HepG2 (cell line): ENCODE data around the gene MACROD2. TPM values are rescaled to one million over a fixed set of nuclear protein-coding genes. Genes with fewer than 3 reads are reported as not detected.
A peak's percentile ranks its signal among the peaks of the same experiment; 100 is the strongest.

Experiments used
- AGO2 ChIP-seq: fragments of 200-400 bp; formaldehyde crosslinking; optimal IDR thresholded peaks from 2 replicates; pipeline ENCODE3; 2017; ENCODE audit warnings: mild to moderate bottlenecking, low read depth, low read length, moderate library complexity
- ARHGAP35 ChIP-seq: sonication (generic); formaldehyde crosslinking; IDR thresholded peaks from 2 replicates; pipeline ENCODE4 v1.9.0; 2022; ENCODE audit warnings: mild to moderate bottlenecking, inconsistent platforms, moderate library complexity, missing genetic modification reagents, borderline replicate concordance
- ARID5B ChIP-seq: IDR thresholded peaks from 2 replicates; pipeline ENCODE4 v1.4.0; 2020; ENCODE audit warnings: mild to moderate bottlenecking, missing genetic modification reagents
- ATM ChIP-seq: fragments of 450-650 bp; IDR thresholded peaks from 2 replicates; pipeline ENCODE4 v1.7.1; 2017; ENCODE audit warnings: mild to moderate bottlenecking, borderline replicate concordance
- CBX5 ChIP-seq: sonication (generic); formaldehyde crosslinking; IDR thresholded peaks from 2 replicates; pipeline ENCODE4 v1.4.0; 2020; ENCODE audit warnings: missing genetic modification reagents, borderline replicate concordance
- GTF2F1 ChIP-seq: fragments of 150-350 bp; IDR thresholded peaks from 2 replicates; pipeline ENCODE4 v1.6.1; 2014; ENCODE audit warnings: low read length
- JARID2 ChIP-seq: sonication (generic); formaldehyde crosslinking; IDR thresholded peaks from 2 replicates; pipeline ENCODE4 v1.8.1; 2023; ENCODE audit warnings: missing genetic modification reagents, inconsistent platforms; ENCODE audit not compliant: insufficient replicate concordance
- LCORL ChIP-seq, 2 experiments: fragments of 450-650 bp in 1 of 2; sonication (generic) in 1 of 2; formaldehyde crosslinking in 1 of 2; IDR thresholded peaks; 2 replicates each; pipeline versions ENCODE4 v1.5.0 to v1.6.1; 2017 to 2020; ENCODE audit warnings: antibody characterized with exemption in 1 of 2, missing genetic modification reagents in 1 of 2
- MBNL3 ChIP-seq: fragments of 250-450 bp; sonication (Bioruptor Pico); conservative IDR thresholded peaks from 2 replicates; pipeline ENCODE4 v1.8.0; 2022; ENCODE audit warnings: mild to moderate bottlenecking, inconsistent platforms
- ONECUT2 ChIP-seq: sonication (generic); formaldehyde crosslinking; IDR thresholded peaks from 2 replicates; pipeline ENCODE4 v1.4.0; 2020; ENCODE audit warnings: missing genetic modification reagents
- PCBP2 ChIP-seq: fragments of 200-400 bp; formaldehyde crosslinking; optimal IDR thresholded peaks from 2 replicates; pipeline ENCODE3; 2018; ENCODE audit warnings: low read length, low read depth; ENCODE audit not compliant: poor library complexity, severe bottlenecking
- PITX1 ChIP-seq: sonication (generic); formaldehyde crosslinking; IDR thresholded peaks from 2 replicates; pipeline ENCODE4 v1.5.1; 2020; ENCODE audit warnings: mild to moderate bottlenecking, missing genetic modification reagents
- RXRA ChIP-seq: sonication (generic); formaldehyde crosslinking; IDR thresholded peaks from 2 replicates; pipeline ENCODE4 v1.5.1; 2020; ENCODE audit warnings: missing genetic modification reagents
- TFDP1 ChIP-seq: IDR thresholded peaks from 2 replicates; pipeline ENCODE4 v1.6.1; 2016; ENCODE audit warnings: missing compliant biosample characterization, missing genetic modification reagents, borderline replicate concordance
- TMF1 ChIP-seq: sonication (generic); formaldehyde crosslinking; IDR thresholded peaks from 2 replicates; pipeline ENCODE4 v1.8.1; 2022; ENCODE audit warnings: low read depth, missing genetic modification reagents
- TRAFD1 ChIP-seq: sonication (generic); formaldehyde crosslinking; IDR thresholded peaks from 2 replicates; pipeline ENCODE4 v1.5.1; 2020; ENCODE audit warnings: missing genetic modification reagents, mild to moderate bottlenecking, borderline replicate concordance
- ZBTB21 ChIP-seq: sonication (generic); formaldehyde crosslinking; IDR thresholded peaks from 2 replicates; pipeline ENCODE4 v1.4.0; 2020; ENCODE audit warnings: missing genetic modification reagents
- ZFP36L2 ChIP-seq: sonication (generic); formaldehyde crosslinking; IDR thresholded peaks from 2 replicates; pipeline ENCODE4 v1.4.0; 2020; ENCODE audit warnings: missing genetic modification reagents
- ZMYM4 ChIP-seq: sonication (generic); formaldehyde crosslinking; IDR thresholded peaks from 2 replicates; pipeline ENCODE4 v1.8.1; 2023; ENCODE audit warnings: mild to moderate bottlenecking, missing genetic modification reagents
- ZNF639 ChIP-seq: conservative IDR thresholded peaks from 2 replicates; pipeline ENCODE4 v1.6.1; 2018; ENCODE audit warnings: missing genetic modification reagents
- ZNF720 ChIP-seq: sonication (generic); formaldehyde crosslinking; IDR thresholded peaks from 2 replicates; pipeline ENCODE4 v1.4.0; 2020; ENCODE audit warnings: missing genetic modification reagents
- ZNF83 ChIP-seq: sonication (generic); formaldehyde crosslinking; IDR thresholded peaks from 2 replicates; pipeline ENCODE4 v1.4.0; 2020; ENCODE audit warnings: missing genetic modification reagents, mild to moderate bottlenecking, borderline replicate concordance
- polyA plus RNA-seq, 8 experiments: library from polyadenylated mRNA; depleted of rRNA in 3 of 8; stranded (reverse) in 7 of 8; unstranded in 1 of 8; fragments of >200 nt; fragmentation: Illumina TruSeq in 4 of 8; extraction: Trizol in 4 of 8; gene quantifications; 2 replicates each; pipeline versions ENCODE4 v1.2.1 to v1.2.3, GENCODE V29; 2011 to 2016; ENCODE audit warnings: low read depth in 4 of 8, missing spikeins in 1 of 8, mixed read lengths in 1 of 8; ENCODE audit not compliant: insufficient read depth in 1 of 8
- total RNA-seq, 5 experiments: library from RNA; depleted of rRNA; stranded (reverse); fragments of >200 nt; fragmentation: Illumina TruSeq; extraction: Trizol; gene quantifications; 2 replicates each; pipeline ENCODE4 v1.2.3, GENCODE V29; 2016; ENCODE audit warnings: low read depth in 1 of 5

Gene MACROD2
- total and polyA plus RNA-seq, 2 of the 13 experiments (the other 11 are each of a cell fraction or from before 2014, with no cell fraction given): 0.13 to 0.51 TPM

GRCh38 chr20:16064989-16065707 is 2069.8 kb downstream of the MACROD2 start (continued):
- peak; percentile 67 for TF ChIP-seq ARID5B (CRISPR knock-in tag)
- no peak for TF ChIP-seq TRAFD1 (CRISPR knock-in tag)
- TF ChIP-seq ZNF639: no peak
- no peak for TF ChIP-seq TMF1 (CRISPR knock-in tag)
- TF ChIP-seq PCBP2: no peak
- no peak for TF ChIP-seq ZNF720 (CRISPR knock-in tag)
- no peak for TF ChIP-seq GTF2F1
- peak; percentile 25; the same call in 1 of the 2 replicates for TF ChIP-seq PITX1
- TF ChIP-seq ZMYM4 (CRISPR knock-in tag): peak; percentile 34; the same call in 1 of the 2 replicates
- TF ChIP-seq CBX5 (CRISPR knock-in tag): no peak; the same call in 1 of the 2 replicates
- TF ChIP-seq ARHGAP35: no peak
- TF ChIP-seq AGO2: no peak
- no peak; the same call in 1 of the 2 replicates for TF ChIP-seq RXRA (CRISPR knock-in tag)
- TF ChIP-seq LCORL (IDR thresholded peaks at IDR 0.05): no peak
- TF ChIP-seq LCORL (CRISPR knock-in tag; IDR thresholded peaks at IDR 0.05): peak; percentile 41; the same call in 1 of the 2 replicates
- TF ChIP-seq TFDP1: no peak
- TF ChIP-seq ATM: no peak
- TF ChIP-seq JARID2: no peak
- TF ChIP-seq ONECUT2 (CRISPR knock-in tag): no peak
- no peak for TF ChIP-seq ZFP36L2 (CRISPR knock-in tag)
- TF ChIP-seq MBNL3 (CRISPR knock-in tag): no peak
- TF ChIP-seq ZNF83 (CRISPR knock-in tag): no peak
- no peak for TF ChIP-seq ZBTB21
